HG02884 (cell line): ENCODE measurements around the gene LGR5.
"Not testable (repeated sequence)": the region's sequence is repeated elsewhere in the genome, so short reads cannot be mapped to it uniquely, and the experiment has no call there.

Experiments
- ATAC-seq: cut with Tn5 transposase; IDR thresholded peaks from one replicate; pipeline ENCODE4 v1.9.1; 2021; ENCODE audit warnings: mild to moderate bottlenecking, moderate library complexity; ENCODE audit not compliant: unreplicated experiment

The LGR5 gene

DNA sequence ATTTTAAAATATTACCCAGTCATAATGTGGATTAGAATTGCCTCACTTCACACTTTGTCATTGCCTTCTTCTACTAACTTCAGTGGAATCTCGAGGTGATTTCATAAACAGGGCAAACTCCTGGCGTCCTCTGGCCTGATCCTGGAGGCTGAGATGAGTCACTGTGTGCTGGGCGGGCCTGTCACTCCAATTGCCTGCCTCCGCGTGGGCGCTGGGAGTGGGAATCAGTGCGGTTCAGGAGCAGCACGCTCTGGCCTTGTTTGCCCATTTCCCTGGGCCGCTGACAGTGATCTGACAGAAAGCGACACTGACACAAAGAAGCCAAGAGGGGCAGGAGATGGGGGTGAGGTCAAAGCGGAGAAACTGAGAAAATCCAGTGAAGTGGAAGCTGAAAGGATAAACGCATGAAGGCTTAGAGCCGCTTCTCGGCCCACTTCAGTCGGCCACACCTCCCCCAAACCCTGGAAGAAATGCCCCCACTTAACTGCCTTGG lies 29.7 kb downstream of the LGR5 start:
- ATAC-seq: no peak

GRCh38 chr12:71472441-71472911 lies 32.9 kb downstream of the LGR5 start:
- ATAC-seq: no peak

DNA sequence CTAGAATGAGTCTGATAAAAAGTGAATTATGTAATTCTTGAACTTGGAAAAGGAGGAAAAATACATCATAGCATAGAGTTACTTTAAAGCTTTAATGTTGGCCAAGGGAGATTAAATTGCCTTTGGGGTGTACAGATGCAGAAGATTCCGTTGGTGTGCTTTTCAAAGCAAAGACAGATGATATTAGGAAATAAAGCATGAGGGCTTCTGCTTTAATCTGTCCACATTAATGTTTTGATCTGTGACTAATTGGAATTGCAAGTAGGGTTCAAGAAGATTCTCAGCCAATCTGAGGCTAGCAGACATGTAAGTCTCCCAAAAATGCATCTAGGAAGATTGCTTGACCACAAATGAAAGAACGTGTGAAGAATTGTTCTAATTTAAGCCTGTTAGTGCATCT lies 35.2 kb downstream of the LGR5 start:
- no peak for ATAC-seq

GRCh38 chr12:71475280-71475679 lies 35.7 kb downstream of the LGR5 start:
- ATAC-seq: no peak

DNA sequence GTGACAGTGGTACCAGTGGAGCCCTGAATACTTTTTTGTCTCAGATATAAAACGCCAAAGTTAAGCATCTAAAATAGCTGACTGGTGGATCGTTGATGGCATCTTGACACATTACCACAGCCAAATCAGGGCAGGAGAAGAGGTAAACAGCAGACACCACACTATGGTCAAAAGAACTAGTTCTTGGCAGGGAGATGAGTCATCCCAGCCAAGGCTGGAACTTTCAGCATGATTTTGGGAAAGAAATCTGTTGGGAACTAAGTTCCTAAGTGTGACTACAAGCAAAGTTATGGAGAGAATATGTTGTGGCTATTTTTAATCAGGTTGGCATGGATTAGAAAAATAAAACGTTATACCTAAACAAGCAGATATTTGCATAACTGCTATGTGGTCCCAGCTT lies 36.9 kb downstream of the LGR5 start:
- ATAC-seq: no peak

- ATAC-seq: no peak
Measured at GRCh38 chr12:71477609-71478008, 38.0 kb downstream of the LGR5 start.

GRCh38 chr12:71478270-71478669 lies 38.7 kb downstream of the LGR5 start:
- no peak for ATAC-seq

DNA sequence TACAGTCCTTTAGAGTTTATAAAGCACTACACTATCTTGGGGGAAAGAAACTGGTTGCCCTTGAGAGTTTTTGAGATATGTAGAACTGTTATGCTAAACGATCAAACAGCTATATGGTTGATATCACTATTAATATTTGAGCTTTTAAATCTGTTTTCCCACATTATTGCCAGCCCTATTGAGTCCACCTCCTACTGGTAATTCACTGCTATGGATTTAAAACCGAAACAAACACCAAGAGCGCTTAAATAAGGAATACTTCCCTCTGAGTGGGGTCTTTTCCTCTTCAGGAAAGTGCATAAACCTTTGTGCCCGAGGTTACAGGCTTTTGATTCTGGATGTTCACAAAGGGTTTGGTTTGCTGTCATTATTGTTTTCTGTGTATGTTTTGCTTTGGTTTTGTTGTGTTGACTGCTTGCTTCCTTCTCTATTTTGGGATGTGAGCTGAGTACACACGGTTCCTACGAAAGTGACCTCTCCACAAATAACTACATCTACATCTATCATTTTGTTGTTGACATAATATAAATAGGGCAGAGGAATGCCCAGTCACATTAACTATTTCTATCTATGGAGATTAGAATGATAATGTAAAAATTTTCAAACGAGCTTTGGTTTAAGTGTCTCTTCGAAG lies 44.8 kb downstream of the LGR5 start:
- ATAC-seq: no peak

GRCh38 chr12:71490844-71491243 lies 51.2 kb downstream of the LGR5 start:
- ATAC-seq: not testable (repeated sequence)

DNA sequence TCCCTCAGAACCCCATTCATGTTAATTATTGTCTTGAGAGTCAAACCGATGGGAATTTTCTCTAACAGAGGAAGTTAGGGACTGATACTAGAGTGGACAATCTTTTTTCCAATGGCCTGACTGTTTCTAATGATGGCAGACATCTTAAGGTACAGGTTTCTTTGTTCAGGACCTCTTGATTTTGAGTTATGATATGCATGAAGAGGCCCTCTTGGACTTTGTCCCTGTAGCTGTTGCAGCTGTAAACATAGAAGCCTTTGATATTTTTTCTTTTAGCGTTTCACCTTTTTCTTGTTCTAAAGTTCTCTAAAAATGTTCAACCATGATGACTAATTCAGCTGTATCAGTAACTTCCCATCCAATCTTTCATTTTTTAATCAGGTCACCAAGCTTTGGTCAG lies 53.0 kb downstream of the LGR5 start:
- no peak for ATAC-seq

DNA sequence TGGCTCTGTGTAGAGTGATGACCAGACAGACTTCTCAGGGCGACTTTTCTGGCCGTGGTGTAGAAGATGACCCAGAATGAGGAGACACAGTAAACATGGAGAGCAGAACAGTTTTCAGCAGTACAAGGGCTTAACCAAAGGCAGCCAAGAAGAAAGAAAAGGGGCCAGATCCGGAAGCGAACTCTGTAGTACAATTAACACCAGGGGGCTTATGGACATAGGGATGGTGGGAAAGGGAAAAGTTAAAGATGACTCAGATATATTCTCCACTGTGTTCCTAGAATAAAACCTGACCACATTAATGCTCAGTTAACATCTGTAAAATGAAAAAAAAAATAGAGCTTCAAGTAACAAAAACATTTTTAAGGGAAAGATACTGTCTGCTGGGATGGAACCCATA lies 60.2 kb downstream of the LGR5 start:
- ATAC-seq: no peak

GRCh38 chr12:71503579-71504391 lies 64.2 kb downstream of the LGR5 start:
- ATAC-seq: no peak

GRCh38 chr12:71504476-71504875 lies 64.9 kb downstream of the LGR5 start:
- ATAC-seq: no peak

DNA sequence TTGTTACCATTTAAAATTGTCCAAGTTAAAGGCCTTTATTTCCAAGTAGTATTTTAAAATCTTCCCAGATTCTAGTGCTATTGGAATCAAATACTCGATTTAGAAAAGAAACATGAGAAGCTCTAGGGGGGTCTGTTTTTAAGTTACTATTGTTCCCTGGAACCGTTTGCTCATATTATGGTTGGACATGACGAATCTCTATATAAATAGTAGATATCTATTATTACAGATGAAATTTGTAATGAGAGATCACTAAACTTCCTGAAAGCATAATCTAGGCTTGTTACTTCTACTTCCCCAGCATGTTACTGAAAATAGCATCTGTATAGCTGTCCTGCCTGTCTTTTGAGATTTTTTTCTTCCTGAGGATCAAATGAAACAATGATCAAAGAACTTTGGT lies 70.1 kb downstream of the LGR5 start:
- no peak for ATAC-seq

GRCh38 chr12:71517145-71517846 lies 77.7 kb downstream of the LGR5 start:
- ATAC-seq: peak; percentile 59

- ATAC-seq: no peak
Measured at GRCh38 chr12:71521125-71521524, 81.5 kb downstream of the LGR5 start.

GRCh38 chr12:71524626-71525025 lies 85.0 kb downstream of the LGR5 start:
- ATAC-seq: no peak

DNA sequence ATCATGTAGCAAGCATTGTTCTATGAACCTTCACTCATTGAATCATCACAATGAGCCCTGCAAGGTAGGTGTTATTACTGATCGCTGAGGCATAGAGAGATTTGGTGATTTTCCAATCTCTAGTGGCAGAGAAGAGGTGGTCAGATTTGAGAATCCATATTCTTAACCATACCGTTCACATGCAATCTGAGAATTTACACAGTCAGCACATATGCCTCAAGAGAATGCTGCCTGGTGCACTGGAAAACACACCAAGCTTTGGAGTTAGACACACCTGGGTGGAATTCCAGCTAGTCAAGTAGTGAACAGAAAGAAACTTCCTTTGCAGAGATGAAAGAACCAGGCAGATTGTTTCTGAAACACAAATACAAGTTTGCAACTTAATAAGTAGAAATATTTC lies 94.1 kb downstream of the LGR5 start:
- no peak for ATAC-seq

- ATAC-seq: peak; percentile 67
Measured at GRCh38 chr12:71536279-71536938, 96.8 kb downstream of the LGR5 start.

- no peak for ATAC-seq
Measured at GRCh38 chr12:71536939-71537622, 97.5 kb downstream of the LGR5 start.

DNA sequence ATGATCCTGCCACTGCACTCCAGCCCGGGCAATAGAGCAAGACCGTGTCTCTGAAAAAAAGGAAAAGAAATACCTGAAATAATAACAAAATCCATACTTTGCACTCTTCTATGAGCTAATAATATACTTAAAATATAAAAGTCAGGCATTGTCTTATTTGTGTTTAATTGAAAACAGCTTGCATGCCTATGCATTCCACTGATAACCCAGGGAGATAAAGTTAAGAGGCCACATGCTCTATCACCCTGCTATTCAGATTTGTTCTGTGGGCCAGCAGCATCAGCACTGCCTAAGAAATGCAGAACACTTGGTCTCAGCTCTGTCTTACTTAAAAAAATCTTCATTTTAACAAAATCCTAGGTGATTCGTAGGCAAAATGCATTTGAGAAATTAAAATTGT lies 99.2 kb downstream of the LGR5 start:
- ATAC-seq: no peak
